ENCODE measurements around the gene SLC16A6.
A peak's percentile ranks its signal among the peaks of the same experiment; 100 is the strongest.
"Not testable (repeated sequence)": the region's sequence is repeated elsewhere in the genome, so short reads cannot be mapped to it uniquely, and the experiment has no call there.

Gene SLC16A6

GRCh38 chr17:68249354-68249765 is 41.6 kb downstream of the SLC16A6 start:
- H3K27ac Mint-ChIP-seq, result peak overlapping the region; percentile 96 to 97
- no peaks in the 10 kb centered on the region for H3K27me3 Mint-ChIP-seq
- H3K4me3 Mint-ChIP-seq, result peak overlapping the region; percentile 86 to 91
- peaks cover 45% of the 10 kb centered on the region for H3K4me1 Mint-ChIP-seq
- ATAC-seq (no peak), DNase-seq (no peak)
- no peaks in the 10 kb centered on the region for H3K9me3 Mint-ChIP-seq

- H3K4me3 Mint-ChIP-seq, result peak overlapping the region; percentile 86 to 91
- H3K4me1 Mint-ChIP-seq, result peaks cover 41% of the 10 kb centered on the region
- no peak for DNase-seq
- no peaks in the 10 kb centered on the region for H3K27me3 Mint-ChIP-seq
- ATAC-seq, result no peak
- H3K9me3 Mint-ChIP-seq, result no peaks in the 10 kb centered on the region
- H3K27ac Mint-ChIP-seq, result peak overlapping the region; percentile 96 to 97
Observed at GRCh38 chr17:68248891-68249290, 42.0 kb downstream of the SLC16A6 start.

- ATAC-seq (peak; percentile 61), DNase-seq (no peak)
- Mint-ChIP-seq H3K27ac (peak overlapping the region; percentile 96 to 97), H3K9me3 (no peaks in the 10 kb centered on the region), H3K27me3 (no peaks in the 10 kb centered on the region), H3K4me1 (peaks cover 35% of the 10 kb centered on the region), H3K4me3 (peak overlapping the region; percentile 86 to 91)
Observed at GRCh38 chr17:68248199-68248825, 42.6 kb downstream of the SLC16A6 start.

GRCh38 chr17:68247445-68248198 is 43.3 kb downstream of the SLC16A6 start, which contains the start of gene AMZ2:
Gene AMZ2, plus strand, starts transcription at chr17:68248043. Its CDS starts 2,145 bp downstream, at chr17:68250188.
- ATAC-seq, result peak; percentile 86
- peak within 1 kb of the TSS; percentile 96 to 97 for H3K27ac Mint-ChIP-seq

GRCh38 chr17:68246271-68247028 is 44.5 kb downstream of the SLC16A6 start:
- peaks cover 28% of the 10 kb centered on the region for H3K4me1 Mint-ChIP-seq
- no peak for ATAC-seq
- no peaks in the 10 kb centered on the region for H3K27me3 Mint-ChIP-seq
- no peak for DNase-seq
- H3K27ac Mint-ChIP-seq, result peak overlapping the region; percentile 96 to 97
- no peaks in the 10 kb centered on the region for H3K9me3 Mint-ChIP-seq
- H3K4me3 Mint-ChIP-seq, result peak overlapping the region; percentile 86 to 91

More at GRCh38 chr17:68247445-68248198, 43.3 kb downstream of the SLC16A6 start, which contains the start of gene AMZ2:
- H3K9me3 Mint-ChIP-seq, result no peaks in the 10 kb centered on the region
- peaks cover 28% of the 10 kb centered on the region for H3K4me1 Mint-ChIP-seq
- peak within 1 kb of the TSS; percentile 86 to 91 for H3K4me3 Mint-ChIP-seq
- peak; percentile 98 to 99 for DNase-seq
- no peaks in the 10 kb centered on the region for H3K27me3 Mint-ChIP-seq

- ATAC-seq (no peak), DNase-seq (no peak)
- Mint-ChIP-seq H3K4me1 (peaks cover 53% of the 10 kb centered on the region), H3K9me3 (no peaks in the 10 kb centered on the region), H3K27me3 (no peaks in the 10 kb centered on the region), H3K4me3 (peak overlapping the region; percentile 88 to 90), H3K27ac (peak overlapping the region; percentile 12 to 81)
Observed at GRCh38 chr17:68239632-68240366, 51.1 kb downstream of the SLC16A6 start.

GRCh38 chr17:68238871-68239253 is 52.1 kb downstream of the SLC16A6 start:
- H3K27ac Mint-ChIP-seq, result peak overlapping the region; percentile 81 to 98
- peaks cover 60% of the 10 kb centered on the region for H3K4me1 Mint-ChIP-seq
- ATAC-seq (peak; percentile 70), DNase-seq (peak in 1 of 2 donors; percentile 62)
- H3K4me3 Mint-ChIP-seq, result peak overlapping the region; percentile 88 to 90
- H3K9me3 Mint-ChIP-seq, result no peaks in the 10 kb centered on the region
- H3K27me3 Mint-ChIP-seq, result no peaks in the 10 kb centered on the region

- DNase-seq (no peak), ATAC-seq (peak; percentile 41)
- H3K27ac Mint-ChIP-seq, result peak overlapping the region; percentile 98
- H3K4me3 Mint-ChIP-seq, result peak overlapping the region; percentile 88 to 90
- H3K9me3 Mint-ChIP-seq, result no peaks in the 10 kb centered on the region
- peaks cover 60% of the 10 kb centered on the region for H3K4me1 Mint-ChIP-seq
- H3K27me3 Mint-ChIP-seq, result no peaks in the 10 kb centered on the region
Observed at GRCh38 chr17:68238164-68238870, 52.6 kb downstream of the SLC16A6 start.

- DNase-seq (peak; percentile 45 to 60), ATAC-seq (peak; percentile 83)
- Mint-ChIP-seq H3K4me3 (peak overlapping the region; percentile 88 to 90), H3K27ac (peak overlapping the region; percentile 98), H3K4me1 (peaks cover 60% of the 10 kb centered on the region)
- not testable (repeated sequence) for H3K27me3 Mint-ChIP-seq, H3K9me3 Mint-ChIP-seq
Observed at GRCh38 chr17:68237369-68238163, 53.4 kb downstream of the SLC16A6 start.

GRCh38 chr17:68235336-68235791 is 55.6 kb downstream of the SLC16A6 start:
- not testable (repeated sequence) for DNase-seq, ATAC-seq, H3K27me3 Mint-ChIP-seq, H3K9me3 Mint-ChIP-seq
- Mint-ChIP-seq H3K4me1 (peaks cover 53% of the 10 kb centered on the region), H3K27ac (peak overlapping the region in 1 of 2 donors; percentile 26), H3K4me3 (peak overlapping the region; percentile 37)

GRCh38 chr17:68234726-68235335 is 56.1 kb downstream of the SLC16A6 start:
- peak overlapping the region; percentile 80 to 86 for H3K27ac Mint-ChIP-seq
- ATAC-seq (peak; percentile 65), DNase-seq (peak; percentile 46 to 73)
- not testable (repeated sequence) for H3K9me3 Mint-ChIP-seq, H3K27me3 Mint-ChIP-seq
- H3K4me3 Mint-ChIP-seq, result peak overlapping the region; percentile 37
- peaks cover 48% of the 10 kb centered on the region for H3K4me1 Mint-ChIP-seq

- not testable (repeated sequence) for H3K9me3 Mint-ChIP-seq, DNase-seq, H3K27me3 Mint-ChIP-seq, H3K27ac Mint-ChIP-seq, H3K4me3 Mint-ChIP-seq, ATAC-seq
- peaks cover 42% of the 10 kb centered on the region for H3K4me1 Mint-ChIP-seq
Observed at GRCh38 chr17:68232741-68233140, 58.2 kb downstream of the SLC16A6 start.

GRCh38 chr17:68231541-68231940 is 59.4 kb downstream of the SLC16A6 start:
- Mint-ChIP-seq H3K4me3 (no peak overlapping the region), H3K4me1 (peaks cover 33% of the 10 kb centered on the region), H3K9me3 (no peaks in the 10 kb centered on the region), H3K27me3 (no peaks in the 10 kb centered on the region), H3K27ac (no peak overlapping the region)
- DNase-seq, result no peak
- no peak for ATAC-seq
